ENCODE data around the gene P2RY13. TPM values are rescaled to one million over a fixed set of nuclear protein-coding genes. Genes with fewer than 3 reads are reported as not detected.

The P2RY13 gene
- not detected for polyA plus RNA-seq (2013, experiment 1 of 2)
- not detected for polyA plus RNA-seq (2013, experiment 2 of 2)

- Histone ChIP-seq H3K36me3 (ENCODE audit: control insufficient read depth, insufficient read depth, low read length) (no peaks in the 10 kb centered on the region), H3K9me3 (ENCODE audit: control insufficient read depth, low read length) (no peaks in the 10 kb centered on the region), H3K4me3 (ENCODE audit: extremely low read depth, insufficient read depth, low read length, poor library complexity, severe bottlenecking) (no peak within 1 kb of the TSS), H3K27ac (ENCODE audit: low read depth, low read length, severe bottlenecking) (no peak within 1 kb of the TSS), H3K4me1 (ENCODE audit: control insufficient read depth, insufficient read depth, low read length, poor library complexity, severe bottlenecking) (no peaks in the 10 kb centered on the region)
- WGBS, 2 experiments (ENCODE audit: insufficient coverage in 2 of 2), result no CpG with 5 or more reads among the region's 1 CpG
Measured at GRCh38 chr3:151329363-151329762, at the start of gene P2RY13. Gene P2RY13 (minus strand): TSS chr3:151329549. CDS start chr3:151329528, 21 bp downstream.

DNA sequence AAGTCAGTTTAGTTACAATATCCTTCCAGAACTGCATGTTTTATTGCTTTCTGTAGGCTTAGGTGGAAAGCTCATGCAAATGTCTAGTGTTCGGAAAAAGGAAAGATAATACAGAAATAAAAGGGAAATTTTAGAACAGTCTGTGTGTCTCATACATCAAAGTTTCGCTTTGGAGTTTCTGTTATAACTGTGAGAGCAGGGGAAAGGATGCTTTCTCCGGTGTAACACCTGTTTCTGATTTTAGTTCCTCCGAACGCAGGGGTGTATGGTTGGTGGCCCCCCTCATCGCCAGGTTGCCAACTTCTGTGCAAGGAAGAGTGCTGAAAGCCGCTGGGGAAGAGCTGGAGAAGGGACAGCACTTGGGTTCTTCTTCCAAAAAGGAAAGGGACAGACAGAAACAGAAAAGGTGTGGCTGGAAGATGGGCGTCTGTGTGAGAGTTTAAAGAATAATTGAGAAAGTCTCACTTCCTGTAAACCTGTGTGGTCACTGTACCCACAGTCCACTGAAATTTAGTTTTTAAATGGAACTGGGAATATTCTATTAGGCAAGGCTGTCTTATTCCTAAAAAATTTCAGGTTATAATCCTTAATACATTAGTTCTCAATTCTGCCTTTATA, 48.5 kb upstream of the P2RY13 start:
- Histone ChIP-seq H3K4me1 (ENCODE audit: control insufficient read depth, insufficient read depth, low read length, poor library complexity, severe bottlenecking) (no peaks in the 10 kb centered on the region), H3K36me3 (ENCODE audit: control insufficient read depth, insufficient read depth, low read length) (no peaks in the 10 kb centered on the region), H3K27ac (ENCODE audit: low read depth, low read length, severe bottlenecking) (no peak overlapping the region), H3K4me3 (ENCODE audit: extremely low read depth, insufficient read depth, low read length, poor library complexity, severe bottlenecking) (no peak overlapping the region), H3K9me3 (ENCODE audit: control insufficient read depth, low read length) (no peaks in the 10 kb centered on the region)
- 87 to 88% methylated on average over 6 to 7 of the region's 8 CpGs for WGBS, 2 experiments (ENCODE audit: insufficient coverage in 2 of 2)

GRCh38 chr3:151372063-151372820, 42.9 kb upstream of the P2RY13 start:
- Histone ChIP-seq H3K9me3 (ENCODE audit: control insufficient read depth, low read length) (no peaks in the 10 kb centered on the region), H3K4me3 (ENCODE audit: extremely low read depth, insufficient read depth, low read length, poor library complexity, severe bottlenecking) (no peak overlapping the region), H3K27ac (ENCODE audit: low read depth, low read length, severe bottlenecking) (no peak overlapping the region), H3K4me1 (ENCODE audit: control insufficient read depth, insufficient read depth, low read length, poor library complexity, severe bottlenecking) (no peaks in the 10 kb centered on the region), H3K36me3 (ENCODE audit: control insufficient read depth, insufficient read depth, low read length) (no peaks in the 10 kb centered on the region)
- WGBS, 2 experiments (ENCODE audit: insufficient coverage in 2 of 2), result 77 to 79% methylated on average over 2 to 3 of the region's 4 CpGs

GRCh38 chr3:151371526-151371925, 42.2 kb upstream of the P2RY13 start:
- Histone ChIP-seq H3K4me1 (ENCODE audit: control insufficient read depth, insufficient read depth, low read length, poor library complexity, severe bottlenecking) (no peaks in the 10 kb centered on the region), H3K4me3 (ENCODE audit: extremely low read depth, insufficient read depth, low read length, poor library complexity, severe bottlenecking) (no peak overlapping the region), H3K9me3 (ENCODE audit: control insufficient read depth, low read length) (no peaks in the 10 kb centered on the region), H3K27ac (ENCODE audit: low read depth, low read length, severe bottlenecking) (no peak overlapping the region), H3K36me3 (ENCODE audit: control insufficient read depth, insufficient read depth, low read length) (no peaks in the 10 kb centered on the region)

GRCh38 chr3:151367448-151367847, 38.1 kb upstream of the P2RY13 start:
- Histone ChIP-seq H3K9me3 (ENCODE audit: control insufficient read depth, low read length) (no peaks in the 10 kb centered on the region), H3K27ac (ENCODE audit: low read depth, low read length, severe bottlenecking) (no peak overlapping the region), H3K4me1 (ENCODE audit: control insufficient read depth, insufficient read depth, low read length, poor library complexity, severe bottlenecking) (no peaks in the 10 kb centered on the region), H3K36me3 (ENCODE audit: control insufficient read depth, insufficient read depth, low read length) (peaks cover 4% of the 10 kb centered on the region), H3K4me3 (ENCODE audit: extremely low read depth, insufficient read depth, low read length, poor library complexity, severe bottlenecking) (no peak overlapping the region)
- WGBS, 2 experiments (ENCODE audit: insufficient coverage in 2 of 2), result 100% methylated on average over 1 to 3 of the region's 5 CpGs

DNA sequence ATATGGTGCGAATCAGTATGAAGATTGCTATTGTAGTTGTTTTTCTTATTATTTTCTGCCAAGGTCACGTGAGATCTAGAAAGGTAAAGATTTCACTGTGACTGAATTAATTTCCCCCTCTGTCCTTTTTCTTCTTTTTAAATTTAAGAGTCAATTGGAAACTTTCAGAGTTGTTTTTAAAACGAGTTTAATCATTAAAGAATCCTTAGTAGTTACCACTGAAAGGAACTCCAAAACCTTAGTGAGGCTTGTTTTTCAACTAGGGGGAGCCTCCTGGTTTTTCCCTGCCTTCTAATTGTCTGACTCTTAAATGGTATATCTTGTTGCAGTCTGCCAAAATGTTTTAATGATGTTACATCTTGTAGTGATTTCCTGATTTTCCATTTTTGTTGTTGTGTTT, 37.6 kb upstream of the P2RY13 start:
- 100% methylated on average over 1 of the region's 3 CpGs; no CpG with 5 or more reads in 1 of the 2 experiments for WGBS, 2 experiments (ENCODE audit: insufficient coverage in 2 of 2)
- H3K4me3 ChIP-seq (ENCODE audit: extremely low read depth, insufficient read depth, low read length, poor library complexity, severe bottlenecking), result no peak overlapping the region
- peaks cover 4% of the 10 kb centered on the region for H3K36me3 ChIP-seq (ENCODE audit: control insufficient read depth, insufficient read depth, low read length)
- no peak overlapping the region for H3K27ac ChIP-seq (ENCODE audit: low read depth, low read length, severe bottlenecking)
- no peaks in the 10 kb centered on the region for H3K4me1 ChIP-seq (ENCODE audit: control insufficient read depth, insufficient read depth, low read length, poor library complexity, severe bottlenecking)
- H3K9me3 ChIP-seq (ENCODE audit: control insufficient read depth, low read length), result no peaks in the 10 kb centered on the region

- Histone ChIP-seq H3K36me3 (ENCODE audit: control insufficient read depth, insufficient read depth, low read length) (peaks cover 4% of the 10 kb centered on the region), H3K9me3 (ENCODE audit: control insufficient read depth, low read length) (no peaks in the 10 kb centered on the region), H3K4me1 (ENCODE audit: control insufficient read depth, insufficient read depth, low read length, poor library complexity, severe bottlenecking) (no peaks in the 10 kb centered on the region), H3K27ac (ENCODE audit: low read depth, low read length, severe bottlenecking) (no peak overlapping the region), H3K4me3 (ENCODE audit: extremely low read depth, insufficient read depth, low read length, poor library complexity, severe bottlenecking) (no peak overlapping the region)
- 60 to 89% methylated on average over 1 to 2 of the region's 3 CpGs for WGBS, 2 experiments (ENCODE audit: insufficient coverage in 2 of 2)
Measured at GRCh38 chr3:151362751-151363174, 33.4 kb upstream of the P2RY13 start.

GRCh38 chr3:151357463-151357850, 28.1 kb upstream of the P2RY13 start:
- Histone ChIP-seq H3K9me3 (ENCODE audit: control insufficient read depth, low read length) (no peaks in the 10 kb centered on the region), H3K4me1 (ENCODE audit: control insufficient read depth, insufficient read depth, low read length, poor library complexity, severe bottlenecking) (no peaks in the 10 kb centered on the region), H3K36me3 (ENCODE audit: control insufficient read depth, insufficient read depth, low read length) (no peaks in the 10 kb centered on the region), H3K4me3 (ENCODE audit: extremely low read depth, insufficient read depth, low read length, poor library complexity, severe bottlenecking) (no peak overlapping the region), H3K27ac (ENCODE audit: low read depth, low read length, severe bottlenecking) (no peak overlapping the region)
- WGBS, 2 experiments (ENCODE audit: insufficient coverage in 2 of 2), result no CpG with 5 or more reads among the region's 2 CpGs

GRCh38 chr3:151356794-151357462, 27.6 kb upstream of the P2RY13 start:
- no peak overlapping the region for H3K4me3 ChIP-seq (ENCODE audit: extremely low read depth, insufficient read depth, low read length, poor library complexity, severe bottlenecking)
- 80% methylated on average over 2 of the region's 2 CpGs; no CpG with 5 or more reads in 1 of the 2 experiments for WGBS, 2 experiments (ENCODE audit: insufficient coverage in 2 of 2)
- H3K9me3 ChIP-seq (ENCODE audit: control insufficient read depth, low read length), result no peaks in the 10 kb centered on the region
- no peak overlapping the region for H3K27ac ChIP-seq (ENCODE audit: low read depth, low read length, severe bottlenecking)
- no peaks in the 10 kb centered on the region for H3K36me3 ChIP-seq (ENCODE audit: control insufficient read depth, insufficient read depth, low read length)
- no peaks in the 10 kb centered on the region for H3K4me1 ChIP-seq (ENCODE audit: control insufficient read depth, insufficient read depth, low read length, poor library complexity, severe bottlenecking)

DNA sequence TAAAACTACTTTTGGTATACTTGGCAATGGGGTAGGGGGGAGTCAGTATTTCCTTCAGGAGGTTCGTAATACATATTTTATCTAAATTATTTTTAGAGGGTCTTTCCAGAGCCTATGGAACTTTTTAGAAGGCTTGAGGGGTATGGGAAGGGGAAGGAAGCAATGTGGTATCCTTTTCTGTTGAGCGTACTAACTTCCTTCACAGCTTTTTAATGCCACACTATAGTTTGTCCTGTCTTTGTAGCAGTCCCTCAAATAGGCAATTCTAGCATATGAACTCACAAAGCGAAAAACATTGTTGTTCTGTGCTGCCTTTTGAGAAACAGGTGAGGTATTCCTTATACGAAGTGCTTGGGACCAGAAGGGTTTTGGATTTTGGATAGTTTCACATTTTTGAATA, 22.3 kb upstream of the P2RY13 start:
- Histone ChIP-seq H3K36me3 (ENCODE audit: control insufficient read depth, insufficient read depth, low read length) (no peaks in the 10 kb centered on the region), H3K4me3 (ENCODE audit: extremely low read depth, insufficient read depth, low read length, poor library complexity, severe bottlenecking) (no peak overlapping the region), H3K9me3 (ENCODE audit: control insufficient read depth, low read length) (no peaks in the 10 kb centered on the region), H3K4me1 (ENCODE audit: control insufficient read depth, insufficient read depth, low read length, poor library complexity, severe bottlenecking) (no peaks in the 10 kb centered on the region), H3K27ac (ENCODE audit: low read depth, low read length, severe bottlenecking) (no peak overlapping the region)
- 83% methylated on average over 1 of the region's 4 CpGs; no CpG with 5 or more reads in 1 of the 2 experiments for WGBS, 2 experiments (ENCODE audit: insufficient coverage in 2 of 2)
